ENCODE data around the gene PCDHGA11.
"Not testable (repeated sequence)": the region's sequence is repeated elsewhere in the genome, so short reads cannot be mapped to it uniquely, and the experiment has no call there.

Gene PCDHGA11

DNA sequence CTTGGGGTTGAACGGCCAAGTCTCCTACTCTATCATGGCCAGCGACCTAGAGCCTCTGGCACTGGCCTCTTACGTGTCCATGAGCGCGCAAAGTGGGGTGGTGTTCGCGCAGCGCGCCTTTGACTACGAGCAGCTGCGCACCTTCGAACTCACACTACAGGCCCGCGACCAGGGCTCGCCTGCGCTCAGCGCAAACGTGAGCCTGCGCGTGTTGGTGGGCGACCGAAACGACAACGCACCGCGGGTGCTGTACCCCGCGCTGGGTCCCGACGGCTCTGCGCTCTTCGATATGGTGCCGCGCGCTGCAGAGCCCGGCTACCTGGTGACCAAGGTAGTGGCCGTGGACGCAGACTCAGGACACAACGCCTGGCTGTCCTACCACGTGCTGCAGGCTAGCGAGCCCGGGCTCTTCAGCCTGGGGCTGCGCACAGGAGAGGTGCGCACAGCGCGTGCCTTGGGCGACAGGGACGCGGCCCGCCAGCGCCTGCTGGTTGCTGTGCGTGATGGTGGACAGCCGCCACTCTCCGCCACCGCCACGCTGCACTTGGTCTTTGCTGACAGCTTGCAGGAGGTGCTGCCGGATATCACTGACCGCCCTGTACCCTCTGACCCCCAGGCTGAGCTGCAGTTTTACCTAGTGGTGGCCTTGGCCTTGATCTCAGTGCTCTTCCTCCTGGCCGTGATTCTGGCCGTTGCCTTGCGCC lies 21.1 kb upstream of the PCDHGA11 start:
- no peak for DNase-seq

DNA sequence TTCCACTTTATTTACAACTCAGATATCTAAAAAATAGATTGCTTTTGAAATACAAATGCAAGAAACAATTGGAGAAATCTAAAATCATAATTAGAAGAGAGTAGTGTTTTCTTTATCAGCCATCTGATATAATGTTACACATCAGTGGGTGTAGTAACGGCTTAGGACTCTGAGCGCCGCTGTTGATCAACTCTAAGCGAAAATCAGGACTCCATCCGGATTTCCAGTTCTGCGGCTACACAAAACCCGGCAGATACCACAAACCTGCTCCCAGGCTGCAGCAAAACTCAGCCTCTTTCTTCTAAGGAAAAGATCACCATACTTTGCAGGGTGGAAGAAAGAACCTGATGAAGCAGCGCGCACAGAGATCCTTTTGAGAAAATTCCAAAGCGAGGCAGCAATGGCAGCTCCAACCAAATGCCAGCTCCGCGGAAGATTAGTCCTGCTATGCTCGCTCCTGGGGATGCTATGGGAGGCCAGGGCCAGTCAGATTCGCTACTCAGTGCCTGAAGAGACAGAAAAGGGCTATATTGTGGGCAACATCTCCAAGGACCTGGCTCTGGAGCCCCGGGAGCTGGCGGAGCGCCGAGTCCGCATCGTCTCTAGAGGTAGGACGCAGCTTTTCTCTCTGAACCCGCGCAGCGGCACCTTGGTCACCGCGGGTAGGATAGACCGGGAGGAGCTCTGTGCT lies 18.2 kb upstream of the PCDHGA11 start, which contains the start of gene PCDHGA9:
Gene PCDHGA9, plus strand, starts transcription at position 226 of the 691 bp plus-strand sequence. Its CDS starts 175 bp downstream, at position 401.
- DNase-seq = no peak

DNA sequence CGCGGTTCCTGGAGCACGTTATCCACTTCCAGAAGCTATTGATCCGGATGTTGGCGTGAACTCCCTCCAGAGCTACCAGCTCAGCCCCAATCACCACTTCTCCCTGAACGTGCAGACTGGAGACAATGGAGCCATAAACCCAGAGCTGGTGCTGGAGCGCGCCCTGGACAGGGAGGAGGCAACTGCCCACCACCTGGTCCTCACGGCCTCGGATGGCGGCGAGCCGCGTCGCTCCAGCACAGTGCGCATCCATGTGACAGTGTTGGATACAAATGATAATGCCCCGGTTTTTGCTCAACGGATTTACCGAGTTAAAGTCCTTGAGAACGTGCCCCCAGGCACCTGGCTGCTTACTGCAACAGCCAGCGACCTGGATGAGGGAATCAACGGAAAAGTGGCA lies 17.5 kb upstream of the PCDHGA11 start:
- no peak for DNase-seq

DNA sequence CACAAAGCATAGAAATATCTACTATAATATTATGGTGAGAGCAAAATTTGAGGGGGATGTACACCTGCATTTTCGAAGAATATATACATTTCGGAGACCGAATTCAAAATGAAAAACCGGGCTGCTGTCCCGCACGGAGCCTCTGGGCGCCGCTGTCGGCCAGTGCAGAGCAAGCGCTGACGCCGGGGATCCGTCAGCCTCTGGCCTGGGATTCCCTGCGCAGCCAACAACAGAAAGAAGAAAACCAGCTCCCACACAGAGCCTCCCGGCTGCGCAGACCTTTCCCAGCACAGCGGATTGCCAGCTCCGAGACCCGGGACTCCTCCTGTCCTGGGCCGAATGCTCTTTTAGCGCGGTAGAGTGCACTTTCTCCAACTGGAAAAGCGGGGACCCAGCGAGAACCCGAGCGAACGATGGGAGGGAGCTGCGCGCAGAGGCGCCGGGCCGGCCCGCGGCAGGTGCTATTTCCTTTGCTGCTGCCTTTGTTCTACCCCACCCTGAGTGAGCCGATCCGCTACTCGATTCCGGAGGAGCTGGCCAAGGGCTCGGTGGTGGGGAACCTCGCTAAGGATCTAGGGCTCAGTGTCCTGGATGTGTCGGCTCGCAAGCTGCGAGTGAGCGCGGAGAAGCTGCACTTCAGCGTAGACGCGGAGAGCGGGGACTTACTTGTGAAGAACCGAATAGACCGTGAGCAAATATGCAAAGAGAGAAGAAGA lies 12.9 kb upstream of the PCDHGA11 start, which contains the start of gene PCDHGB6:
Gene PCDHGB6, plus strand, starts transcription at position 232 of the 716 bp plus-strand sequence. Its CDS starts 182 bp downstream, at position 414.
- DNase-seq = peak; percentile 36

DNA sequence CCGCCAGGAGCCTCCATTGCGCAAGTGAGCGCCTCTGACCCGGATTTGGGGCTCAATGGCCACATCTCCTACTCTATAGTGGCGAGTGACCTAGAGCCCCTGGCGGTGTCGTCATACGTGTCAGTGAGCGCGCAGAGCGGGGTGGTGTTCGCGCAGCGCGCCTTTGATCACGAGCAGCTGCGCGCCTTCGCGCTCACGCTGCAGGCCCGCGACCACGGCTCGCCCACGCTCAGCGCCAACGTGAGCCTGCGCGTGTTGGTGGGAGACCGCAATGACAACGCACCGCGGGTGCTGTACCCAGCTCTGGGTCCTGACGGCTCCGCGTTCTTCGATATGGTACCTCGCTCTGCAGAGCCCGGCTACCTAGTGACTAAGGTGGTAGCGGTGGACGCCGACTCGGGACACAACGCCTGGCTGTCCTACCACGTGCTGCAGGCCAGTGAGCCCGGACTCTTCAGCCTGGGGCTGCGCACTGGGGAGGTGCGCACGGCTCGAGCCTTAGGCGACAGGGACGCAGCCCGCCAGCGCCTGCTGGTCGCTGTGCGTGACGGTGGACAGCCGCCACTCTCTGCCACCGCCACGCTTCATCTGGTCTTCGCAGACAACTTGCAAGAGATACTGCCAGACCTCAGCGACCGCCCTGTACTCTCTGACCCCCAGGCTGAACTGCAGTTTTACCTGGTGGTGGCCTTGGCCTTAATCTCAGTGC lies 11.1 kb upstream of the PCDHGA11 start:
- no peak for DNase-seq

DNA sequence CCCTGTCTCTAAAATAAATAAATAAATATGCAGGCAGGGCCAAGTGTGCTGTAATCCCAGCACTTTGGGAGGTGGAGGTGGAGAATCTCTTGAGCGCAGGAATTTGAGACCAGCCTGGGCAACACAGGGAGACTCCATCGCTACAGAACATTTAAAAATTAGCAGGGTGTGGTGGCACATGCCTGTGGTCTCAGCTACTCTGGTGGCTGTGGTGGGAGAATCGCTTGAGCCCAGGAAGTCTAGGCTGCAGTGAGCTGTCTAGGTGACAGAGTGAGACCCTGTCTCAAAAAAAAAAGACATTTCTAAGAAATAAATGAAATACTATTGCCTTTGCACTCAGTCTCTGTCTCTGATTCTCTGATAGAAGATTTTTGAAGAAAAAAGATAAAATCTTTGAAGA lies 9.3 kb upstream of the PCDHGA11 start:
- DNase-seq = no peak

DNA sequence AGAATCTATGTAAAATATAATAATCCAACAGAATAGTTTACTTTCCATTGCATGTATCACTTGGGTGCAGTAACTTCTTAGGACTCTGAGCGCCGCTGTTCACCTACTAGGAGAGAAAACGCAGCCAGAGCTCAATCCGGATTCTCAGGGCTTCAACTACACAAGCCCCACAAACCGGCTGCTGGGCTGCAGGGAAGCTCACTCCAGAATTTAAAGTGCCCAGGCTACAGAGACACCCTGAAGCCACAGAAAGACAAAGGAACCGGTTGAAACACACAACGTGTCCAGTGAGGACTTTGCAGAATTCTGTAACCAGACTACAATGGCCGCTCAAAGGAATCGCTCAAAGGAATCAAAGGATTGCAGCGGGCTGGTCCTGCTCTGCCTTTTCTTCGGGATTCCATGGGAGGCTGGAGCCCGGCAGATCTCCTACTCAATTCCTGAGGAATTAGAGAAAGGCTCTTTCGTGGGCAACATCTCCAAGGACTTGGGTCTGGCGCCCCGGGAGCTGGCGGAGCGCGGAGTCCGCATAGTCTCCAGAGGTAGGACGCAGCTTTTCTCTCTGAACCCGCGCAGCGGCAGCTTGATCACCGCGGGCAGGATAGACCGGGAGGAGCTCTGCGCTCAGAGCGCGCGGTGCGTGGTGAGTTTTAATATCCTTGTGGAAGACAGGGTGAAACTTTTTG lies 7.9 kb upstream of the PCDHGA11 start, which contains the start of gene PCDHGA10:
Gene PCDHGA10, plus strand, starts transcription at position 134 of the 686 bp plus-strand sequence. Its CDS starts 189 bp downstream, at position 323.
- peak; percentile 59 for DNase-seq

DNA sequence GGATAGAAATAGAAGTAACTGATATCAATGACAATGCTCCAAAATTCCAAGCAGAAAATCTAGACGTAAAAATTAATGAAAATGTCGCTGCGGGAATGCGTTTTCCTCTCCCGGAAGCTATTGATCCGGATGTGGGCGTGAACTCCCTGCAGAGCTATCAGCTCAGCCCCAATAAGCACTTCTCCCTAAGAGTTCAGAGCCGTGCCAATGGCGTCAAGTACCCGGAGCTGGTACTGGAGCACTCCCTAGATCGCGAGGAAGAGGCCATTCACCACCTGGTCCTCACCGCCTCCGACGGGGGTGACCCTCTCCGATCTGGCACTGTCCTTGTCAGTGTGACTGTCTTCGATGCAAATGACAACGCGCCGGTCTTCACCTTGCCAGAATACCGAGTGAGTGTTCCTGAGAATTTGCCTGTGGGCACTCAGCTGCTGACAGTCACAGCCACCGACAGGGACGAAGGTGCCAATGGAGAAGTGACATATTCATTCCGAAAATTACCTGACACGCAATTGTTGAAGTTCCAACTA lies 7.2 kb upstream of the PCDHGA11 start:
- DNase-seq = no peak

DNA sequence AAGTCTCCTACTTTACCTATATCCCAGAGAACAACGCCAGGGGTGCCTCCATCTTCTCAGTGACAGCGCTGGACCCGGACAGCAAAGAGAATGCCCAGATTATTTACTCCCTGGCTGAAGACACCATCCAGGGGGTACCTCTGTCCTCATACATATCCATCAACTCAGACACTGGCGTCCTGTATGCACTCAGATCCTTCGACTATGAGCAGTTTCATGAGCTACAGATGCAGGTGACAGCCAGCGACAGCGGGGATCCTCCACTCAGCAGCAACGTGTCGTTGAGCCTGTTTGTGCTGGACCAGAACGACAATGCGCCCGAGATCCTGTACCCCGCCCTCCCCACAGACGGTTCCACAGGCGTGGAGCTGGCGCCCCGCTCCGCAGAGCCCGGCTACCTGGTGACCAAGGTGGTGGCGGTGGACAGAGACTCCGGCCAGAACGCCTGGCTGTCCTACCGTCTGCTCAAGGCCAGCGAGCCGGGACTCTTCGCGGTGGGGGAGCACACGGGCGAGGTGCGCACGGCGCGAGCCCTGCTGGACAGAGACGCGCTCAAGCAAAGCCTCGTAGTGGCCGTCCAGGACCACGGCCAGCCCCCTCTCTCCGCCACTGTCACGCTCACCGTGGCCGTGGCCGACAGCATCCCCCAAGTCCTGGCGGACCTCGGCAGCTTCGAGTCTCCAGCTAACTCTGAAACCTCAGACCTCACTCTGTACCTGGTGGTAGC lies 6.1 kb upstream of the PCDHGA11 start:
- DNase-seq = not testable (repeated sequence)

DNA sequence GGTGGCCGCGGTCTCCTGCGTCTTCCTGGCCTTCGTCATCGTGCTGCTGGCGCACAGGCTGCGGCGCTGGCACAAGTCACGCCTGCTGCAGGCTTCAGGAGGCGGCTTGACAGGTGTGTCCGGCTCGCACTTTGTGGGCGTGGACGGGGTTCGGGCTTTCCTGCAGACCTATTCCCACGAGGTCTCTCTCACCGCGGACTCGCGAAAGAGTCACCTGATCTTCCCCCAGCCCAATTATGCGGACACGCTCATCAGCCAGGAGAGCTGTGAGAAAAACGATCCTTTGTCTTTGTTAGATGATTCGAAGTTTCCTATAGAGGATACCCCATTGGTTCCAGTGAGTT lies 5.6 kb upstream of the PCDHGA11 start:
- not testable (repeated sequence) for DNase-seq

DNA sequence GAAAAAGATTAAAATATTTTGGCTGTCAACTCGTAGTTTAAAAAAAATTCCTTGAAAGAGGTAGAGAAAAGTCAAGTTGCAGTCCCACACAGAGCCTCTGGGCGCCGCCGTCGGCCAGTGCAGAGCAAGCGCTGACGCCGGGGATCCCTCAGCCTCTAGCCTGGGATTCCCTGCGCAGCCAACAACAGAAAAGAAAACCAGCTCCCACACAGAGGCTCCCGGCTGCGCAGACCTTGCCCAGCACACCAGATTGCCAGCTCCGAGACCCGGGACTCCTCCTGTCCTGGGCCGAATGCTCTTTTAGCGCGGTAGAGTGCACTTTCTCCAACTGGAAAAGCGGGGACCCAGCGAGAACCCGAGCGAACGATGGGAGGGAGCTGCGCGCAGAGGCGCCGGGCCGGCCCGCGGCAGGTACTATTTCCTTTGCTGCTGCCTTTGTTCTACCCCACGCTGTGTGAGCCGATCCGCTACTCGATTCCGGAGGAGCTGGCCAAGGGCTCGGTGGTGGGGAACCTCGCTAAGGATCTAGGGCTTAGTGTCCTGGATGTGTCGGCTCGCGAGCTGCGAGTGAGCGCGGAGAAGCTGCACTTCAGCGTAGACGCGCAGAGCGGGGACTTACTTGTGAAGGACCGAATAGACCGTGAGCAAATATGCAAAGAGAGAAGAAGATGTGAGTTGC lies 3.2 kb upstream of the PCDHGA11 start, which contains the start of gene PCDHGB7:
Gene PCDHGB7, plus strand, starts transcription at position 184 of the 679 bp plus-strand sequence. Its CDS starts 183 bp downstream, at position 367.
- DNase-seq = peak; percentile 66

DNA sequence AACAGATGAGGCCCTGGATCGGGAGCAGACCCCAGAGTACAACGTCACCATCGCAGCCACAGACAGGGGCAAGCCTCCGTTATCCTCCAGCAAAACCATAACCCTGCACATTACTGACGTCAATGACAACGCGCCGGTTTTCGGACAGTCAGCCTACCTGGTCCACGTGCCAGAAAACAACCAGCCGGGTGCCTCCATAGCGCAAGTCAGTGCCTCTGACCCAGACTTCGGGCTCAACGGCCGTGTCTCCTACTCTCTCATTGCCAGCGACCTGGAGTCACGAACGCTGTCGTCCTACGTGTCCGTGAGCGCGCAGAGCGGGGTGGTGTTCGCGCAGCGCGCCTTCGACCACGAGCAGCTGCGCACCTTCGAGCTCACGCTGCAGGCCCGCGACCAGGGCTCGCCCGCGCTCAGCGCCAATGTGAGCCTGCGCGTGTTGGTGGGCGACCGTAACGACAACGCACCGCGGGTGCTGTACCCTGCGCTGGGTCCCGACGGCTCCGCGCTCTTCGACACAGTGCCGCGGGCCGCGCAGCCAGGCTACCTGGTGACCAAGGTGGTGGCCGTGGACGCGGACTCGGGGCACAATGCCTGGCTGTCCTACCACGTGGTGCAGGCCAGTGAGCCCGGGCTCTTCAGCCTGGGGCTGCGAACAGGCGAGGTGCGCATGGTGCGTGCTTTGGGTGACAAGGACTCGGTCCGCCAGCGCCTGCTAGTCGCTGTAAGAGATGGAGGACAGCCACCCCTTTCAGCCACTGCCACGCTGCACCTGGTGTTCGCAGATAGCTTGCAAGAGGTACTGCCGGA lies 1.6 kb upstream of the PCDHGA11 start:
- no peak for DNase-seq

DNA sequence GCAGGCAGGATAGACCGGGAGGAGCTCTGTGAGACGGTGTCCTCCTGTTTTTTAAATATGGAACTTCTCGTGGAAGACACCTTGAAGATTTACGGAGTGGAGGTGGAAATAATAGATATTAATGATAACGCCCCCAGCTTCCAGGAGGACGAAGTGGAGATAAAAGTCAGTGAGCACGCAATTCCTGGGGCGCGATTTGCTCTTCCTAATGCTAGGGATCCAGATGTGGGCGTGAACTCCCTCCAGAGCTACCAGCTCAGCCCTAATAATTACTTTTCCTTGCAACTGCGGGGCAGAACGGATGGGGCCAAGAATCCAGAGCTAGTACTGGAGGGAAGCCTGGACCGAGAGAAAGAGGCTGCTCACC lies 621 bp downstream of the PCDHGA11 start:
- no peak for DNase-seq

DNA sequence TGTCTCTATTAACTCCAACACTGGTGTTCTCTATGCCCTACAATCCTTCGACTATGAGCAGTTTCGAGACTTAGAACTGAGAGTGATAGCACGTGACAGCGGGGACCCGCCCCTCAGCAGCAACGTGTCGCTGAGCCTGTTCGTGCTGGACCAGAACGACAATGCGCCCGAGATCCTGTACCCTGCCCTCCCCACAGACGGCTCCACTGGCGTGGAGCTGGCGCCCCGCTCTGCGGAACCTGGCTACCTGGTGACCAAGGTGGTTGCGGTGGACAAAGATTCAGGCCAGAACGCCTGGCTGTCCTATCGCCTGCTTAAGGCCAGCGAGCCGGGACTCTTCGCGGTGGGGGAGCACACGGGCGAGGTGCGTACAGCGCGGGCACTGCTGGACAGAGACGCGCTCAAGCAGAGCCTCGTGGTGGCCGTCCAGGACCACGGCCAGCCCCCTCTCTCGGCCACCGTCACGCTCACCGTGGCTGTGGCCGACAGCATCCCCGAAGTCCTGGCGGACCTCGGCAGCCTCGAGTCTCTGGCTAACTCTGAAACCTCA lies 2.0 kb downstream of the PCDHGA11 start:
- no peak for DNase-seq

DNA sequence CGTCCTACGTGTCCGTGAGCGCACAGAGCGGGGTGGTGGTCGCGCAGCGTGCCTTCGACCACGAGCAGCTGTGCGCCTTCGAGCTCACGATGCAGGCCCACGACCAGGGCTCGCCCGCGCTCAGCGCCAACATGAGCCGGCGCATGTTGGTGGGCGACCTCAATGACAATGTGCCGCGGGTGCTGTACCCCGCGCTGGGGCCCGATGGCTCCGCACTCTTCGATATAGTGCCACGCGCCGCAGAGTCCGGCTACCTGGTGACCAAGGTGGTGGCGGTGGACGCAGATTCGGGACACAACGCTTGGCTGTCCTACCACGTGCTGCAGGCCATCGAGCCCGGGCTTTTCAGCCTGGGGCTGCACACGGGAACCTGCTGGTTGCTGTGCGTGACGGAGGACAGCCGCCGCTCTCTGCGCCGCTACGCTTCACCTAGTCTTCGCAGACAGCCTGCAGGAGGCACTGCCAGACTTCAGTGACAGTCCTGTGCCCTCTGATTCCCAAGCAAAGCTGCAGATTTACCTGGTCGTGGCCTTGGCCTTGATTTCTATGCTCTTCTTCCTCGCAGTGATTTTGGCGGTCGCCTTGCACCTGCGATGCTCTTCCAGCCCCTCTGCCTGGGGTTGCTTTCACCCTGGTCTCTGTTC lies 7.1 kb downstream of the PCDHGA11 start:
- DNase-seq = no peak

DNA sequence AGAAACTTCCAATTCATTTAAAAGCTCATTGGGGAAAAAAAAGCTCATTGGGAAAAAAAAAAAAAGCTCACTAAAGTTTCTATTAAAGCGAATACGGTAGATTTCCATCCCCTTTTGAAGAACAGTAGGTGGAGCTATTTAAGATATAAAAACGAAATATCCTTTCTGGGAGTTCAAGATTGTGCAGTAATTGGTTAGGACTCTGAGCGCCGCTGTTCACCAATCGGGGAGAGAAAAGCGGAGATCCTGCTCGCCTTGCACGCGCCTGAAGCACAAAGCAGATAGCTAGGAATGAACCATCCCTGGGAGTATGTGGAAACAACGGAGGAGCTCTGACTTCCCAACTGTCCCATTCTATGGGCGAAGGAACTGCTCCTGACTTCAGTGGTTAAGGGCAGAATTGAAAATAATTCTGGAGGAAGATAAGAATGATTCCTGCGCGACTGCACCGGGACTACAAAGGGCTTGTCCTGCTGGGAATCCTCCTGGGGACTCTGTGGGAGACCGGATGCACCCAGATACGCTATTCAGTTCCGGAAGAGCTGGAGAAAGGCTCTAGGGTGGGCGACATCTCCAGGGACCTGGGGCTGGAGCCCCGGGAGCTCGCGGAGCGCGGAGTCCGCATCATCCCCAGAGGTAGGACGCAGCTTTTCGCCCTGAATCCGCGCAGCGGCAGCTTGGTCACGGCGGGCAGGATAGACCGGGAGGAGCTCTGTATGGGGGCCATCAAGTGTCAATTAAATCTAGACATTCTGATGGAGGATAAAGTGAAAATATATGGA lies 9.7 kb downstream of the PCDHGA11 start, which contains the start of gene PCDHGA12:
Gene PCDHGA12, plus strand, starts transcription at position 176 of the 782 bp plus-strand sequence. Its CDS starts 253 bp downstream, at position 429.
- peak; percentile 43 for DNase-seq

DNA sequence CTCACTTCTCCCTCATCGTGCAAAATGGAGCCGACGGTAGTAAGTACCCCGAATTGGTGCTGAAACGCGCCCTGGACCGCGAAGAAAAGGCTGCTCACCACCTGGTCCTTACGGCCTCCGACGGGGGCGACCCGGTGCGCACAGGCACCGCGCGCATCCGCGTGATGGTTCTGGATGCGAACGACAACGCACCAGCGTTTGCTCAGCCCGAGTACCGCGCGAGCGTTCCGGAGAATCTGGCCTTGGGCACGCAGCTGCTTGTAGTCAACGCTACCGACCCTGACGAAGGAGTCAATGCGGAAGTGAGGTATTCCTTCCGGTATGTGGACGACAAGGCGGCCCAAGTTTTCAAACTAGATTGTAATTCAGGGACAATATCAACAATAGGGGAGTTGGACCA lies 10.4 kb downstream of the PCDHGA11 start:
- no peak for DNase-seq

DNA sequence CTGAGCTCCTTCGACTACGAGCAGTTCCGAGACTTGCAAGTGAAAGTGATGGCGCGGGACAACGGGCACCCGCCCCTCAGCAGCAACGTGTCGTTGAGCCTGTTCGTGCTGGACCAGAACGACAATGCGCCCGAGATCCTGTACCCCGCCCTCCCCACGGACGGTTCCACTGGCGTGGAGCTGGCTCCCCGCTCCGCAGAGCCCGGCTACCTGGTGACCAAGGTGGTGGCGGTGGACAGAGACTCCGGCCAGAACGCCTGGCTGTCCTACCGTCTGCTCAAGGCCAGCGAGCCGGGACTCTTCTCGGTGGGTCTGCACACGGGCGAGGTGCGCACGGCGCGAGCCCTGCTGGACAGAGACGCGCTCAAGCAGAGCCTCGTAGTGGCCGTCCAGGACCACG lies 11.5 kb downstream of the PCDHGA11 start:
- not testable (repeated sequence) for DNase-seq
